HepG2 (cell line): ENCODE measurements around the gene GALNT15. TPM values are rescaled to one million over a fixed set of nuclear protein-coding genes. Genes with fewer than 3 reads are reported as not detected.

Experiments used
- ADNP ChIP-seq: sonication (generic); formaldehyde crosslinking; IDR thresholded peaks from 2 replicates; pipeline ENCODE4 v1.4.0; 2020; ENCODE audit warnings: missing genetic modification reagents
- ATAD3A ChIP-seq: sonication (generic); formaldehyde crosslinking; IDR thresholded peaks from 2 replicates; pipeline ENCODE4 v1.4.0; 2020; ENCODE audit warnings: missing genetic modification reagents
- DNMT3B ChIP-seq: conservative IDR thresholded peaks from 2 replicates; pipeline ENCODE4 v1.6.1; 2016; ENCODE audit warnings: missing biosample characterization, control low read depth
- ELF3 ChIP-seq: IDR thresholded peaks from 2 replicates; pipeline ENCODE4 v1.6.1; 2016; ENCODE audit warnings: missing genetic modification reagents, missing compliant biosample characterization
- GPN1 ChIP-seq: sonication (generic); formaldehyde crosslinking; IDR thresholded peaks from 2 replicates; pipeline ENCODE4 v1.5.1; 2020; ENCODE audit warnings: missing genetic modification reagents, borderline replicate concordance
- HOXD1 ChIP-seq: sonication (generic); formaldehyde crosslinking; IDR thresholded peaks from 2 replicates; pipeline ENCODE4 v1.5.0; 2020; ENCODE audit warnings: missing genetic modification reagents
- KDM5B ChIP-seq: sonication (generic); formaldehyde crosslinking; IDR thresholded peaks from 2 replicates; pipeline ENCODE4 v1.4.0; 2020; ENCODE audit warnings: missing genetic modification reagents, mild to moderate bottlenecking, borderline replicate concordance
- NFRKB ChIP-seq: fragments of 450-650 bp; IDR thresholded peaks from 2 replicates; pipeline ENCODE4 v1.6.1; 2017
- PCBP2 ChIP-seq: fragments of 200-400 bp; formaldehyde crosslinking; optimal IDR thresholded peaks from 2 replicates; pipeline ENCODE3; 2018; ENCODE audit warnings: low read length, low read depth; ENCODE audit not compliant: poor library complexity, severe bottlenecking
- RXRB ChIP-seq: IDR thresholded peaks from 2 replicates; pipeline ENCODE4 v1.6.1; 2016; ENCODE audit warnings: borderline replicate concordance, missing genetic modification reagents, missing compliant biosample characterization
- SNRNP70 ChIP-seq: fragments of 200-400 bp; formaldehyde crosslinking; IDR thresholded peaks from 2 replicates; pipeline ENCODE4 v1.6.1; 2017; ENCODE audit warnings: mild to moderate bottlenecking, low read depth, low read length, moderate library complexity
- ZNF672 ChIP-seq: sonication (generic); formaldehyde crosslinking; IDR thresholded peaks from 2 replicates; pipeline ENCODE4 v1.8.1; 2022; ENCODE audit warnings: missing genetic modification reagents
- ZNF816 ChIP-seq: sonication (generic); formaldehyde crosslinking; IDR thresholded peaks from 2 replicates; pipeline ENCODE4 v1.8.0; 2022; ENCODE audit warnings: missing genetic modification reagents, mild to moderate bottlenecking, borderline replicate concordance
- ZNF878 ChIP-seq: sonication (generic); formaldehyde crosslinking; IDR thresholded peaks from 2 replicates; pipeline ENCODE4 v1.8.1; 2023; ENCODE audit warnings: mild to moderate bottlenecking, missing genetic modification reagents, moderate library complexity
- polyA plus RNA-seq, 8 experiments: library from polyadenylated mRNA; depleted of rRNA in 3 of 8; stranded (reverse) in 7 of 8; unstranded in 1 of 8; fragments of >200 nt; fragmentation: Illumina TruSeq in 4 of 8; extraction: Trizol in 4 of 8; gene quantifications; 2 replicates each; pipeline versions ENCODE4 v1.2.1 to v1.2.3, GENCODE V29; 2011 to 2016; ENCODE audit warnings: low read depth in 4 of 8, missing spikeins in 1 of 8, mixed read lengths in 1 of 8; ENCODE audit not compliant: insufficient read depth in 1 of 8
- total RNA-seq, 5 experiments: library from RNA; depleted of rRNA; stranded (reverse); fragments of >200 nt; fragmentation: Illumina TruSeq; extraction: Trizol; gene quantifications; 2 replicates each; pipeline ENCODE4 v1.2.3, GENCODE V29; 2016; ENCODE audit warnings: low read depth in 1 of 5
- TF ChIP-seq, protein P1 (sequence below): fragments of 450-650 bp; IDR thresholded peaks from 2 replicates; pipeline ENCODE4 v1.6.1; 2017; ENCODE audit warnings: mild to moderate bottlenecking
- TF ChIP-seq, protein P2 (sequence below): fragments of 450-650 bp; IDR thresholded peaks from 2 replicates; pipeline ENCODE4 v1.6.1; 2016
- TF ChIP-seq, protein P3 (sequence below): sonication (generic); formaldehyde crosslinking; IDR thresholded peaks from 2 replicates; pipeline ENCODE4 v1.4.0; 2020; ENCODE audit warnings: mild to moderate bottlenecking, missing genetic modification reagents, borderline replicate concordance
- TF ChIP-seq, protein P4 (sequence below): IDR thresholded peaks from 2 replicates; pipeline ENCODE4 v1.6.1; 2016; ENCODE audit warnings: missing biosample characterization, missing genetic modification reagents, low read depth

Gene GALNT15
- total and polyA plus RNA-seq, 2 of the 13 experiments (the other 11 are each of a cell fraction or from before 2014, with no cell fraction given), result 0.02 to 0.04 TPM

DNA sequence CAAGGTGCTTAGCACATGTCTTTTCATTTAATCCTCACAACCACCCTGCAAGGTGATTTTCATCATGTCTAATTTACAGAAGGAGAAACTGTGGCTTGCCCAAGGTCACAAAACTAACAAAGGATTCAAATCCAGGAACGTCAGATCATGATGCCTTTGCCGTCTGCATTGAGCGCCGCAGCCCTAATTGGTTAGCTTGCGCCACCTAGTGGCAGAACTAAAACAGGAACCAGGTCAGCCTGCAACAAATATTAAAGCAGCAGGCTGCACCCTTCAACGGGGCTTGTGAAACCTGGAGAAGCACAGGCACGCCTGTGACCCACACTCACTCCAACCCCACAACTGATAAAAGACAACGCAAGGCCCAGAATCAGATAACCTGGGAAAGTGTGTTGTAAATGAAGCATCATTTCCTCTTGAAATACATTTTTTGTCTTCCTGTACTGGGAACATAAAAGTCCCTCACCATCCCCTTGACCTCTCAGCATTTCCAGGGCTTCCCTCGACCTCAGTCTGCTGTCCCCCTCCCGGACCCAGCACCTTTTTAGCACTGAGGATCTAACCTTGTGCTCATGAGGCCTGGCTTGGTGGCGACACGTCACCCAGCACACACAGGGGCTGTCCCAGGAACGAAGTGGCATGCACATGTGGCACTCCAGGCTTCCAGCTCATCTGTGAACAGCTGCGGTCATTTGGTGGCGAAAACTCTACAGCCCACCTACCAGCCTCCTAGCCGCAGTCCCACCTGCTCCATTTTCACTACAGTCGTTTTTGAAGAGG, 73.0 kb downstream of the GALNT15 start (continued):
- TF ChIP-seq RXRB, result peak; percentile 50; the same call in 1 of the 2 replicates
- no peak for TF ChIP-seq ELF3 (CRISPR knock-in tag)
- TF ChIP-seq, protein P1, sequence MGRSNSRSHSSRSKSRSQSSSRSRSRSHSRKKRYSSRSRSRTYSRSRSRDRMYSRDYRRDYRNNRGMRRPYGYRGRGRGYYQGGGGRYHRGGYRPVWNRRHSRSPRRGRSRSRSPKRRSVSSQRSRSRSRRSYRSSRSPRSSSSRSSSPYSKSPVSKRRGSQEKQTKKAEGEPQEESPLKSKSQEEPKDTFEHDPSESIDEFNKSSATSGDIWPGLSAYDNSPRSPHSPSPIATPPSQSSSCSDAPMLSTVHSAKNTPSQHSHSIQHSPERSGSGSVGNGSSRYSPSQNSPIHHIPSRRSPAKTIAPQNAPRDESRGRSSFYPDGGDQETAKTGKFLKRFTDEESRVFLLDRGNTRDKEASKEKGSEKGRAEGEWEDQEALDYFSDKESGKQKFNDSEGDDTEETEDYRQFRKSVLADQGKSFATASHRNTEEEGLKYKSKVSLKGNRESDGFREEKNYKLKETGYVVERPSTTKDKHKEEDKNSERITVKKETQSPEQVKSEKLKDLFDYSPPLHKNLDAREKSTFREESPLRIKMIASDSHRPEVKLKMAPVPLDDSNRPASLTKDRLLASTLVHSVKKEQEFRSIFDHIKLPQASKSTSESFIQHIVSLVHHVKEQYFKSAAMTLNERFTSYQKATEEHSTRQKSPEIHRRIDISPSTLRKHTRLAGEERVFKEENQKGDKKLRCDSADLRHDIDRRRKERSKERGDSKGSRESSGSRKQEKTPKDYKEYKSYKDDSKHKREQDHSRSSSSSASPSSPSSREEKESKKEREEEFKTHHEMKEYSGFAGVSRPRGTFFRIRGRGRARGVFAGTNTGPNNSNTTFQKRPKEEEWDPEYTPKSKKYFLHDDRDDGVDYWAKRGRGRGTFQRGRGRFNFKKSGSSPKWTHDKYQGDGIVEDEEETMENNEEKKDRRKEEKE, result no peak
- TF ChIP-seq HOXD1 (CRISPR knock-in tag), result no peak
- TF ChIP-seq PCBP2, result no peak
- TF ChIP-seq ADNP (CRISPR knock-in tag), result no peak
- TF ChIP-seq ATAD3A (CRISPR knock-in tag), result no peak
- TF ChIP-seq ZNF878 (CRISPR knock-in tag), result no peak
- TF ChIP-seq KDM5B, result no peak
- TF ChIP-seq NFRKB, result no peak
- no peak for TF ChIP-seq SNRNP70
- no peak for TF ChIP-seq ZNF672
- TF ChIP-seq, protein P2, sequence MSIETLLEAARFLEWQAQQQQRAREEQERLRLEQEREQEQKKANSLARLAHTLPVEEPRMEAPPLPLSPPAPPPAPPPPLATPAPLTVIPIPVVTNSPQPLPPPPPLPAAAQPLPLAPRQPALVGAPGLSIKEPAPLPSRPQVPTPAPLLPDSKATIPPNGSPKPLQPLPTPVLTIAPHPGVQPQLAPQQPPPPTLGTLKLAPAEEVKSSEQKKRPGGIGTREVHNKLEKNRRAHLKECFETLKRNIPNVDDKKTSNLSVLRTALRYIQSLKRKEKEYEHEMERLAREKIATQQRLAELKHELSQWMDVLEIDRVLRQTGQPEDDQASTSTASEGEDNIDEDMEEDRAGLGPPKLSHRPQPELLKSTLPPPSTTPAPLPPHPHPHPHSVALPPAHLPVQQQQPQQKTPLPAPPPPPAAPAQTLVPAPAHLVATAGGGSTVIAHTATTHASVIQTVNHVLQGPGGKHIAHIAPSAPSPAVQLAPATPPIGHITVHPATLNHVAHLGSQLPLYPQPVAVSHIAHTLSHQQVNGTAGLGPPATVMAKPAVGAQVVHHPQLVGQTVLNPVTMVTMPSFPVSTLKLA, result no peak
- TF ChIP-seq, protein P3, sequence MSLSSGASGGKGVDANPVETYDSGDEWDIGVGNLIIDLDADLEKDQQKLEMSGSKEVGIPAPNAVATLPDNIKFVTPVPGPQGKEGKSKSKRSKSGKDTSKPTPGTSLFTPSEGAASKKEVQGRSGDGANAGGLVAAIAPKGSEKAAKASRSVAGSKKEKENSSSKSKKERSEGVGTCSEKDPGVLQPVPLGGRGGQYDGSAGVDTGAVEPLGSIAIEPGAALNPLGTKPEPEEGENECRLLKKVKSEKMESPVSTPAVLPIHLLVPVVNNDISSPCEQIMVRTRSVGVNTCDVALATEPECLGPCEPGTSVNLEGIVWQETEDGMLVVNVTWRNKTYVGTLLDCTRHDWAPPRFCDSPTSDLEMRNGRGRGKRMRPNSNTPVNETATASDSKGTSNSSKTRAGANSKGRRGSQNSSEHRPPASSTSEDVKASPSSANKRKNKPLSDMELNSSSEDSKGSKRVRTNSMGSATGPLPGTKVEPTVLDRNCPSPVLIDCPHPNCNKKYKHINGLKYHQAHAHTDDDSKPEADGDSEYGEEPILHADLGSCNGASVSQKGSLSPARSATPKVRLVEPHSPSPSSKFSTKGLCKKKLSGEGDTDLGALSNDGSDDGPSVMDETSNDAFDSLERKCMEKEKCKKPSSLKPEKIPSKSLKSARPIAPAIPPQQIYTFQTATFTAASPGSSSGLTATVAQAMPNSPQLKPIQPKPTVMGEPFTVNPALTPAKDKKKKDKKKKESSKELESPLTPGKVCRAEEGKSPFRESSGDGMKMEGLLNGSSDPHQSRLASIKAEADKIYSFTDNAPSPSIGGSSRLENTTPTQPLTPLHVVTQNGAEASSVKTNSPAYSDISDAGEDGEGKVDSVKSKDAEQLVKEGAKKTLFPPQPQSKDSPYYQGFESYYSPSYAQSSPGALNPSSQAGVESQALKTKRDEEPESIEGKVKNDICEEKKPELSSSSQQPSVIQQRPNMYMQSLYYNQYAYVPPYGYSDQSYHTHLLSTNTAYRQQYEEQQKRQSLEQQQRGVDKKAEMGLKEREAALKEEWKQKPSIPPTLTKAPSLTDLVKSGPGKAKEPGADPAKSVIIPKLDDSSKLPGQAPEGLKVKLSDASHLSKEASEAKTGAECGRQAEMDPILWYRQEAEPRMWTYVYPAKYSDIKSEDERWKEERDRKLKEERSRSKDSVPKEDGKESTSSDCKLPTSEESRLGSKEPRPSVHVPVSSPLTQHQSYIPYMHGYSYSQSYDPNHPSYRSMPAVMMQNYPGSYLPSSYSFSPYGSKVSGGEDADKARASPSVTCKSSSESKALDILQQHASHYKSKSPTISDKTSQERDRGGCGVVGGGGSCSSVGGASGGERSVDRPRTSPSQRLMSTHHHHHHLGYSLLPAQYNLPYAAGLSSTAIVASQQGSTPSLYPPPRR (CRISPR knock-in tag), result no peak
- TF ChIP-seq, protein P4, sequence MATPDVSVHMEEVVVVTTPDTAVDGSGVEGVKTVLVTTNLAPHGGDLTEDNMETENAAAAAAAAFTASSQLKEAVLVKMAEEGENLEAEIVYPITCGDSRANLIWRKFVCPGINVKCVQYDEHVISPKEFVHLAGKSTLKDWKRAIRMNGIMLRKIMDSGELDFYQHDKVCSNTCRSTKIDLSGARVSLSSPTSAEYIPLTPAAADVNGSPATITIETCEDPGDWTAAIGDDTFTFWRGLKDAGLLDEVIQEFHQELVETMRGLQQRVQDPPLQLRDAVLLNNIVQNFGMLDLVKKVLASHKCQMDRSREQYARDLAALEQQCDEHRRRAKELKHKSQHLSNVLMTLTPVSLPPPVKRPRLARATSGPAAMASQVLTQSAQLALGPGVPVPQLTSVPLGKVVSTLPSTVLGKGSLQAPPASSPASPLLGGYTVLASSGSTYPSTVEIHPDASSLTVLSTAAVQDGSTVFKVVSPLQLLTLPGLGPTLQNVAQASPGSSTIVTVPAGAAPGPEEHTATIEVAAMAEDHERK, result no peak
- no peak for TF ChIP-seq GPN1 (CRISPR knock-in tag)
- TF ChIP-seq DNMT3B (CRISPR knock-in tag), result no peak
- TF ChIP-seq ZNF816, result no peak
